GM12878 (cell line): Measurements from ENCODE around the gene MT1X.

ENCODE experiments used
- EGR1 ChIP-seq, 2 experiments: IDR thresholded peaks; 1 replicate in 1 of 2; 2 replicates in 1 of 2; pipeline ENCODE4 v1.6.1; 2011 to 2012; ENCODE audit warnings: low read depth in 2 of 2, low read length in 2 of 2, borderline replicate concordance in 1 of 2, mild to moderate bottlenecking in 1 of 2, moderate library complexity in 1 of 2
- FOS ChIP-seq: IDR thresholded peaks from 3 replicates; pipeline ENCODE4 v1.6.1; 2011; ENCODE audit warnings: borderline replicate concordance; ENCODE audit not compliant: insufficient read length; ENCODE audit errors: extremely low read depth
- TBL1XR1 ChIP-seq: IDR thresholded peaks from 2 replicates; pipeline ENCODE4 v1.6.1; 2012; ENCODE audit warnings: low read depth, low read length, improper control_type of control experiment
- YY1 ChIP-seq: IDR thresholded peaks from 2 replicates; pipeline ENCODE4 v1.6.1; 2011; ENCODE audit warnings: low read depth, mild to moderate bottlenecking, low read length
- TF ChIP-seq, protein P1 (sequence below), 3 experiments: IDR thresholded peaks in 2 of 3; conservative IDR thresholded peaks in 1 of 3; 2 replicates each; pipeline ENCODE4 v1.5.1; 2011; ENCODE audit warnings: low read depth in 3 of 3, low read length in 3 of 3, mild to moderate bottlenecking in 3 of 3, control low read depth in 2 of 3, moderate library complexity in 2 of 3, inconsistent platforms in 1 of 3, mixed read lengths in 1 of 3; ENCODE audit not compliant: control insufficient read depth in 2 of 3, insufficient read depth in 1 of 3; ENCODE audit errors: extremely low read depth in 1 of 3
- TF ChIP-seq, protein P2 (sequence below): IDR thresholded peaks from 2 replicates; pipeline ENCODE4 v1.6.1; 2011; ENCODE audit warnings: mild to moderate bottlenecking, low read depth, low read length, moderate library complexity; ENCODE audit not compliant: insufficient replicate concordance

DNA sequence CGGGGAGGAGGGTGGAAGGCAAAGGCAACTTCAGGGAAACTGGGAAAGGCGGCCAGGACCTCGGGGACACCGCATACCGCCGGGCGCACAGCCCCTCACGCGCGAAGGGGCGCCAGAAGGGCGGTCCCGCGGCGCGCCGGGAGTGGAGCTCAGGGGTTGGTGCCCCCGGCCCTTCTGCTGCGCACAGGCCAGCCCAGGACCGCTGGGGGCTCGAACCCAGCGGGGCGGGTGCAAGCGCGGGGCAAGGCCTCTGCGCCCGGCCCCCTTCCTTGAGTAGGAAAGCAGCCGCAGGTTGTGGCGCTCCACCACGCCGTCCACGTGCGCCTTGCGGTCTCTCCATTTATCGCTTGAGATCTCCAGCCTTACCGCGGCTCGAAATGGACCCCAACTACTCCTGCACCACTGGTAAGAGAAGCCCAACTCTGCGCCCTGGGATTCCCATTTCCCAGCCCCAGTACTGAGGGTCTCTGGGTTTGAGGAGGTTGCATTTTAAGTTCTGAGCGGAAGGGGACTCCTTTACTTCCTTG, 46.8 kb upstream of the MT1X start:
- TF ChIP-seq, protein P1, sequence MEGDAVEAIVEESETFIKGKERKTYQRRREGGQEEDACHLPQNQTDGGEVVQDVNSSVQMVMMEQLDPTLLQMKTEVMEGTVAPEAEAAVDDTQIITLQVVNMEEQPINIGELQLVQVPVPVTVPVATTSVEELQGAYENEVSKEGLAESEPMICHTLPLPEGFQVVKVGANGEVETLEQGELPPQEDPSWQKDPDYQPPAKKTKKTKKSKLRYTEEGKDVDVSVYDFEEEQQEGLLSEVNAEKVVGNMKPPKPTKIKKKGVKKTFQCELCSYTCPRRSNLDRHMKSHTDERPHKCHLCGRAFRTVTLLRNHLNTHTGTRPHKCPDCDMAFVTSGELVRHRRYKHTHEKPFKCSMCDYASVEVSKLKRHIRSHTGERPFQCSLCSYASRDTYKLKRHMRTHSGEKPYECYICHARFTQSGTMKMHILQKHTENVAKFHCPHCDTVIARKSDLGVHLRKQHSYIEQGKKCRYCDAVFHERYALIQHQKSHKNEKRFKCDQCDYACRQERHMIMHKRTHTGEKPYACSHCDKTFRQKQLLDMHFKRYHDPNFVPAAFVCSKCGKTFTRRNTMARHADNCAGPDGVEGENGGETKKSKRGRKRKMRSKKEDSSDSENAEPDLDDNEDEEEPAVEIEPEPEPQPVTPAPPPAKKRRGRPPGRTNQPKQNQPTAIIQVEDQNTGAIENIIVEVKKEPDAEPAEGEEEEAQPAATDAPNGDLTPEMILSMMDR (IDR thresholded peaks at IDR 0.05 in 2 of 3, conservative IDR thresholded peaks at IDR 0.05 in 1 of 3; ENCODE audit: control insufficient read depth in 2 of 3, extremely low read depth in 1 of 3, insufficient read depth in 1 of 3, low read depth in 3 of 3, low read length in 3 of 3) = no peak
- no peak for TF ChIP-seq EGR1 (IDR thresholded peaks at IDR 0.05; ENCODE audit: borderline replicate concordance in 1 of 2, low read depth in 2 of 2, low read length in 2 of 2)
- no peak for TF ChIP-seq FOS
- no peak for TF ChIP-seq TBL1XR1
- TF ChIP-seq, protein P2, sequence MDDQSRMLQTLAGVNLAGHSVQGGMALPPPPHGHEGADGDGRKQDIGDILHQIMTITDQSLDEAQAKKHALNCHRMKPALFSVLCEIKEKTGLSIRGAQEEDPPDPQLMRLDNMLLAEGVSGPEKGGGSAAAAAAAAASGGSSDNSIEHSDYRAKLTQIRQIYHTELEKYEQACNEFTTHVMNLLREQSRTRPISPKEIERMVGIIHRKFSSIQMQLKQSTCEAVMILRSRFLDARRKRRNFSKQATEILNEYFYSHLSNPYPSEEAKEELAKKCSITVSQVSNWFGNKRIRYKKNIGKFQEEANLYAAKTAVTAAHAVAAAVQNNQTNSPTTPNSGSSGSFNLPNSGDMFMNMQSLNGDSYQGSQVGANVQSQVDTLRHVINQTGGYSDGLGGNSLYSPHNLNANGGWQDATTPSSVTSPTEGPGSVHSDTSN = no peak
- no peak for TF ChIP-seq YY1
